GM21360 (cell line): ENCODE data around the gene TWIST2.

Experiments
- ATAC-seq: cut with Tn5 transposase; IDR thresholded peaks from one replicate; pipeline ENCODE4 v1.9.1; 2021; ENCODE audit warnings: mild to moderate bottlenecking, moderate library complexity; ENCODE audit not compliant: unreplicated experiment

Gene TWIST2

DNA sequence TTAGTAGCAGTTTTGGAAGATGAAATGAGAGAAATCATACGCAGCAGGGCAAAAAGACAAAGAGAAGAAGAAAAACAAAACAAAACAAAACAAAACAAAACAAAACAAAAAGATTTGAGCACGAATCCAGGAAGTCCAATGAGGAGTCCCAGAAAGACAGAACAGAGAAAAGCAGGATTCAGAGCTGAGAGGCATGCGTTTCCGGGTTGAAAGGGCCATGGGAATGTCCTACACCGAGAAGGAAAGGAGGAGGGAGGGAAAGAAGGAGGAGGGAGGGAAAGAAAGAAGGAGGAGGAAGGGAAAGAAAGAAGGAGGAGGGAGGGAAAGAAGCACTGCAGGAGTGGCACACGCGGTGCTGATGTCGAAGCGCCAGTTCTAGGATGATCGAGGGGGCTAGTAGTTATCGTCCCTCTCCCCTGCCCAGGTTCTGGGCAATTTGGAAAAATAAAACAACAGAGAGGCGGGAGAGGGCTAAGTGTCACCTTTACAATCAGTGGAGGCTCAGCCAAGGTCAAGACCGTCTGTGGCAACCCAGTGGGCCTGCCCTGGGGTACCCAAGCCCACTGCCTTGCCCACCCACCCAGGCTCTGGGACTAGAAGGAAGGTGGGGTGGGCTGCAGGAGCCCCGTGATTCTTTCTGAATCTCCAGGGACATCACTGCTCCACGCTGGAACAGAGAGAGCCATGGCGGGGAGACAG is 68.4 kb downstream of the TWIST2 start:
- no peak for ATAC-seq

DNA sequence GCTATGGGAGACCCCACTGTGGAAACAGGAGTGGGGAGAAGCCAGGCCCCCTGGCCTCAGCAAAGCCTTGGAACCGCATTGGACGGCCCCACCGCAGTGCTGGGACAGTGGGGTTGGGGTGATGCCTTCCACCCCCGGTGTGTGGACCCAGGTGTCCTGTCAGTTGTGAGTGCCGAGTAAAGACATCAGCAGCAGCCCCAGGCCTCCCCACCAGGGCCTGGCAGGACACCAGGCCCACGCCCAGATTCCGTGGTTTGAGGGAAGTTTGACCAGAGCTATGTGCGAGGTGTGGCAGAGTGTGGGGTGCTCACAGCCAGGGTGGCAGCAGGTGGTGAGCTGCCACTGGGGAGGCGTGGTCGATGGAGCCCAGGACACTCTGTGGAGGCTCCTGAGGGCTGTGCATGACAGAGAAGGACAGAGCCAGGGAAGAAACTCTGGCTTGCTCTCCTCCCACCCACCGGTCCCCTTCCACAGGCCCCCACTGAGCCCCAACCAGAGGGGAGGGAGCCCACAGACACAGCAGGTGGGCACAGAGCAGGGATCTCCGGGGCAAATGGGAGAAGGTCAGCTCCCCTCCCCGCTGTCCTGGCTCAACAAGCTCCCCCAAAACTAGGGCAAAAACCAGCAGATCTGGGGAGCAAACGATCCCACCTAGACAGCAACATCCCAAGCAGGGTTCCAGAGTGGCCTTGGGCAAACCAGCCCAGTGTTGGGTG is 69.1 kb downstream of the TWIST2 start:
- ATAC-seq, result no peak

- ATAC-seq, result no peak
Measured at GRCh38 chr2:238919307-238919706, 71.4 kb downstream of the TWIST2 start.

- no peak for ATAC-seq
Measured at GRCh38 chr2:238920053-238920452, 72.2 kb downstream of the TWIST2 start.

GRCh38 chr2:238920601-238921001 is 72.7 kb downstream of the TWIST2 start:
- no peak for ATAC-seq

GRCh38 chr2:238921259-238921658 is 73.4 kb downstream of the TWIST2 start:
- ATAC-seq, result no peak

DNA sequence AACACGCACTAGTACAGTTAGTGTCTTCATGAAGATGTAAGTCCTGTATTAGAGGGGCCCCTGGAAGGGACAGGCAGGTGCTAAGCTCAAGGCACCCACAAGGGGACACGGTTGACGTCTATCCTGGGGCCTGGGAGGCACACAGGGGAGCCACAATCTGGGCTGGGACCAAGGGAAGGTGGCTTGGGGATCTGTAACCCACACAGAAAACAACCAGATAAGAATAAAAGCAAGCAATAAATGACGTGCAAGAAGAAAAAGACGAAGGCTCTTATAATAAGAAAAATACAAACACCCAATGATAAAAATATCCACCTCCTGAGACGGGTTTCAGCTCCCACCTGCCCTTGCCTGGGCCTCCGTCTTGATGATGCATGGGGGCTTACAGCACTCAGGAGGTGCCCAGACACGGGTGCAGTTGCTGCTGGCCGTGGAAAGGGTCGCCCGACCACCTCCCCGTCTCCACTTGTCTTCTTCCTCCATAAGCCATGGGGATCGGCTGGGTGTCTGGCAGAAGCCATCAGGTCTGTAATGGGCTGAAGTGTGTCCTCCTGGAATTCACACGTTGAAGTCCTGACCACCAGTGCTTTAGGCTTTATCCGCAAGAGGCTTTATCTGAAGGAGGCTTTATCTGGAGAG is 73.9 kb downstream of the TWIST2 start:
- ATAC-seq, result no peak

DNA sequence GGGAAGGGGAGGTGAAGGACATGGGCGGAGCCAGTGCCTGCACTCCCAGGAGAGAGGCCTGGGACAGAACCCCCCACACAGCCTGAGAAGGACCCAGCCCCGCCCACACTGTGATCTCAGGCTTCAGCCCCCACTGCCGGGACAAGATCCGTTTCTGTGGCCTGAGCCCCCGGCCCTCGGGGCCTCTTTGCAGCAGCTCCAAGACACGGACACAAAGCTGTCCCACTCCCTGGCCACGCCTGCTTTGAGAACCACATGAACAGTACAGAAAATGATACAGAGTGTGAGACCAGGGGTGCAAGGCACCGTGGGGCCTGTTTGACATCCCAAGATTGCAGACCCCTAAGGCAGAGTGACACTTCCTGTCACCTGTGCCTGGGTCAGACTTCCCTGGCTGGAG is 74.5 kb downstream of the TWIST2 start:
- no peak for ATAC-seq

GRCh38 chr2:238924032-238924431 is 76.1 kb downstream of the TWIST2 start:
- ATAC-seq, result no peak

GRCh38 chr2:238924796-238925195 is 76.9 kb downstream of the TWIST2 start:
- ATAC-seq, result no peak

- no peak for ATAC-seq
Measured at GRCh38 chr2:238925281-238925680, 77.4 kb downstream of the TWIST2 start.

DNA sequence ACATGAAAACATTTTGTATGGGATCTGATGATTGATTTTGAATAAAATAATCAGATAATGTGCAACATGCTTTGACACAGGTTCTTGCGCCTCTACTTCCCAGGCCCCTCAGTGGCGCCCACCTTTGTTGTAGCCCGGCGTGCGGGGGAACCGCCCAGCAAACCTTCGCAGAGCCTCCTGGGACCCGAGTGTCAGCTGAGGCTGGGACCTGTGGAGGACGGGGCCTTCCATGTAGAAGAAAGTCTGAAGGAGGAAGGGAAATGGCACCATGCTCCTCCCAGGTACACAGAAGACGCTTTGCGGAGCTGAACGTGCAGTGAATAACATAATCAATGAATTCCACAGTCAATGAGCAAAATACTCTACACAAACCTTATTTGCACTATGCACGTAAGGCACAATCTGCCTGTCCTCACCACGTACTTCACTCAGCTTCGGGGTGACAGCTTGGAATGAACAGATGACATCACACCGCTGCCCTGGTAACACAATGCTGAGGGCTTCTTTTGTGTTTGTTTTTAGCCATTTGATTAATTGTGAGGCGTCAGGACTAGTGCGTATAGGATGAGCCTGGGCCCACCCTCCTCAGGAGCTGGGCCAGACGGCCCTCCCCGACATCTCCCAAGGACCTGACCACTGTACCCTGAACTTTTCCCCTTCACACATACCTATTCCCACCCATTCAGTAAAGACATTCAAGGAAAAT is 78.1 kb downstream of the TWIST2 start:
- ATAC-seq, result no peak

- no peak for ATAC-seq
Measured at GRCh38 chr2:238926761-238927611, 79.1 kb downstream of the TWIST2 start.

DNA sequence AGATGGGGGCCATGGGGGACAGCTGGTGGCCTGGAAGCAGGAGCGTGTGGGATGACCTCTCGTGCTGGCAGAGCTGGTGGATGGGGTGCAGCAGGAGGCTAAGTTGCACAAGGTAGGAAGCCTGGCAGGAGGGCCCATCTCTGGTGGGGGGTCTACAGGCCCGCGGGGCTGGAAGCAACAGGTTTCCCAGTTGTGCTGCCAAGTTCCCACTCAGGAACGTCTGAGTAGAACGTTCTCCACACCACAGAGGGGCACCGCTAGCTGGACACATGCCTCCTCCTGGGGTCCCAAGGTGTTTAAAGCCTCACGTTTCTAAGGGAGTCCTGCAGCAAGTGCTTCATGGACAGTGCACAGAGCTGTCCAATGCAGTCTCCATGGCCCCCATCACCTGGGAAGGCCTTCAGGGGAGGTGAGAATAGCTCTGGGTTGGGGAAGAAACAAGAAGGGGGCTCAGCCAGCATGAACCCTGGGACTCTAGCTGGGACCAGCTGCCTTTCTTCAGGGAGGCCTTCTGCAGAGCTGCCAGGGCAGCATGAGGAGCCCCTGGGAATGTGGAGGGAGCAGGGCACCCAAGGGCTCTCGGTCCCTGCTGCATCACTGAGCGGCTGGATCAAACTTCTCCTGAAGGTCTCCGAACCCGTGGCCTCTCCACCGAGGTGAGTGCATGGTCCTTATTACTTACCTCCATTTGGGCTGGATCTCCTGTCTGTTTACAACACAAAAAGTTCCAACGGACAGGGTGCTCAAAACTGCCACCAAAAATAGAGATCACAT is 80.0 kb downstream of the TWIST2 start:
- ATAC-seq, result no peak

- ATAC-seq, result no peak
Measured at GRCh38 chr2:238928520-238929241, 80.8 kb downstream of the TWIST2 start.

DNA sequence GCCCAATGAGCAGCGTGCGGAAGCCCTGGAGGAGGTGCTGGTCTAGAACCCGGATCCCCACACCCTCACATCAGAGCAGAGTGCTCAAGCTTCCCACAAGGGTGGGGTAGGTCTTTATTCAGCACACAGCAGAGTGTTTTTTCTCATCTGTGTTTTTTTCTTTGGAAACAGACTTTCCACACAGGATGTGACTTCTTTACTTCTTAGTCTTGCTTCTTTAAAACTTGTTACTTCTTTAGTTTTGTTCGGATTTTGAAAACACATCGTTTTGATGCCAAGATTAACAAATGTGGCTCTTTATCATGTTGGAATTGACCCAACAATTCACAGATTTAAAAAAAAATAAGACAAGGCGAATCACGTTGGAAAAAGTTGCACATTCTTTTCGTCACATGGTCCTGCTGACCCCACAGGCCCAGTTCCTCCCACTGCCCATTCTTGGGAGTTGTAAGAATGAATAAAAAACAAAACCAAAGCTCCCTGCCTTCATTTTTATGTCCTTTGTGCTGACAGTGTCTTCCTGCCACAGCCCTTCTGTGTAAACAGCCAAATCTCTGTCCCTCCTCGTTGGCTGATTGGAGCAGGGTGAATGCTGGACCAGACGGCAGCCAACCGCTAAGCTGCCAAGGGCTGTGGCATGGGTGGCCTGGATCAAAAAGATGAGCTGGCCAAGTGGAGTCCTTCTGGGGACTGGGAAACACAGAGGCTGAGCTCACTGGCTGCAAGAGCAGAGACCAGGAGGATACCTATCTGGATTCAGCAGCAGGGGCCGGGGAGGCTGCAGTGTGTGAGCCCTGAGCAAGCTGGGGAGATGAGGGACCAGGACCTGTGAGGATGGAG is 81.6 kb downstream of the TWIST2 start:
- no peak for ATAC-seq

- ATAC-seq, result no peak
Measured at GRCh38 chr2:238930216-238930615, 82.3 kb downstream of the TWIST2 start.
